B cell (primary cell): ENCODE measurements around the gene SCO2.

Experiments
- CTCF ChIP-seq: fragments of 200-600 bp; IDR thresholded peaks from one replicate; pipeline ENCODE4 v1.8.0; 2022; ENCODE audit warnings: antibody characterized with exemption, mild to moderate bottlenecking
- EZH2 ChIP-seq: IDR thresholded peaks from 2 replicates; pipeline ENCODE4 v1.6.1; 2012; ENCODE audit warnings: borderline replicate concordance, low read depth, mild to moderate bottlenecking, moderate library complexity, low read length; ENCODE audit not compliant: insufficient read depth, poor library complexity, severe bottlenecking

DNA sequence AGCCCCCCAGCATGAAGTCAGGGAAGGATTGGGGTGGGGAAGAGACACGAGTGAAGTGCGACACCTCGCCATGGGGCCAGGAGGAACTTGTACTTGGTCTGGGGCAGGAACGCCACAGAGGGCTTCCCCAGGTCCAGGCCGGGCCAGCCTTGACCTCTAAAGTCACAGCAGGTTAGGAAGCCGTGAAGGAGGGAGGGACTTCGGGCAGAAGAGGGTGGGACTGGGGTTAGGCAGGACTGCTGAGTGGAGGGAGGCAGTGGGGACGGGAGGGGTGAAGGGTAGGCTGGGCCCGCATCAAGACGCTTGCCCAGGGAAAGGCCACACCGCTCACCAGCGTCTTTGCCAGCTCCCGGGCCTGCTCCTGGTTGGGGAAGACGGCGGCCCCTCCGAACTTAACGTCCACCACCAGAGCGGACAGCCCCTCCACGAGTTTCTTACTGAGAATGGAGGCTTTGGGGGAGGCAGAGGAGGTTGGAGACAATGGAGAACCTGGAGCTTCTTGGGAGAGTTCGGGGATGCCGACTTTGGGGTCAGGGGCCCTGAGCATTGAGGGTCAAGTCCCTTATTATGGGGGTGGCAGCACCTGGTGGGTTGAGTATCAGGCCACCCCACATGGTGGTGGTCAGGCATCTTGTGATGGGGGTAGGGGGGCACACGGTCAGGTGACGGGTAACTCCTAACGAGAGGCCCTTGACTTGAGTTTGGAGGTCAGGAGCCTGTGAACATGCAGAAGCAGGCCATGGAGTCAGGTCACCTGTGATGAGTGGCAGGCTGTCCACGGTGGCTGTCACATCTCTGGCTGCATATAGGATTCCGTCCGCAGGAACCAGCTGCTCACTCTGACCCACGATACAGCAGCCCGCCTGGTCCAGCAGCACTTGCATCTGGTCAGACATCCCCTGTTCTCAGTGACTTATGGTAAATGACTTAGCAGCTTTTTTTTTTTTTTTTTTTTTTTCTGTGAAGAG, 1.7 kb upstream of the SCO2 start:
- TF ChIP-seq CTCF = no peak
- no peak for TF ChIP-seq EZH2
